HG03571 (cell line): ENCODE results near the gene CAPN12.

ENCODE experiments used
- ATAC-seq: cut with Tn5 transposase; IDR thresholded peaks from one replicate; pipeline ENCODE4 v1.9.1; 2021; ENCODE audit not compliant: unreplicated experiment

CAPN12 gene

GRCh38 chr19:38712161-38712748 lies 32.0 kb downstream of the CAPN12 start:
- no peak for ATAC-seq

GRCh38 chr19:38711726-38712153 lies 32.5 kb downstream of the CAPN12 start:
- no peak for ATAC-seq

- ATAC-seq, result no peak
Measured at GRCh38 chr19:38710928-38711725, 33.1 kb downstream of the CAPN12 start.

- ATAC-seq, result no peak
Measured at GRCh38 chr19:38710416-38710702, 33.9 kb downstream of the CAPN12 start.

- ATAC-seq, result no peak
Measured at GRCh38 chr19:38709671-38710415, 34.4 kb downstream of the CAPN12 start.

GRCh38 chr19:38709119-38709518 lies 35.2 kb downstream of the CAPN12 start:
- no peak for ATAC-seq

- ATAC-seq, result no peak
Measured at GRCh38 chr19:38708413-38709024, 35.8 kb downstream of the CAPN12 start.

GRCh38 chr19:38707512-38708114 lies 36.7 kb downstream of the CAPN12 start:
- no peak for ATAC-seq

GRCh38 chr19:38706792-38707511 lies 37.3 kb downstream of the CAPN12 start:
- ATAC-seq, result no peak

- no peak for ATAC-seq
Measured at GRCh38 chr19:38705197-38706019, 38.9 kb downstream of the CAPN12 start.

- no peak for ATAC-seq
Measured at GRCh38 chr19:38704488-38705026, 39.7 kb downstream of the CAPN12 start.

GRCh38 chr19:38703509-38703908 lies 40.8 kb downstream of the CAPN12 start:
- ATAC-seq, result no peak

- no peak for ATAC-seq
Measured at GRCh38 chr19:38702278-38702677, 42.0 kb downstream of the CAPN12 start.

GRCh38 chr19:38701455-38702063 lies 42.7 kb downstream of the CAPN12 start:
- no peak for ATAC-seq

- ATAC-seq, result no peak
Measured at GRCh38 chr19:38700902-38701454, 43.3 kb downstream of the CAPN12 start.

- no peak for ATAC-seq
Measured at GRCh38 chr19:38700350-38700901, 43.8 kb downstream of the CAPN12 start.

- ATAC-seq, result no peak
Measured at GRCh38 chr19:38699647-38700349, 44.5 kb downstream of the CAPN12 start.

GRCh38 chr19:38699027-38699346 lies 45.3 kb downstream of the CAPN12 start:
- ATAC-seq, result no peak
